GM19239 (cell line): Measurements from ENCODE around the gene KRT33A.

ENCODE experiments used
- DNase-seq: peaks from one replicate; pipeline ENCODE4 v3.0.0; 2011; ENCODE audit warnings: low spot score; ENCODE audit not compliant: insufficient read length
- FAIRE-seq: peaks from 2 replicates; lab custom pipeline; 2011; peaks lifted over from hg19 to GRCh38; lab: Jason Lieb, UNC

Gene KRT33A

GRCh38 chr17:41308918-41309359, 41.7 kb downstream of the KRT33A start, which contains the start of gene KRTAP16-1:
Gene KRTAP16-1, minus strand, starts transcription at chr17:41309309. Its CDS starts 56 bp downstream, at chr17:41309253.
- FAIRE-seq (no peak), DNase-seq (no peak)

- no peak for FAIRE-seq
Measured at GRCh38 chr17:41308251-41308917, 42.2 kb downstream of the KRT33A start.

GRCh38 chr17:41307647-41308046, 43.0 kb downstream of the KRT33A start:
- DNase-seq: no peak
- no peak for FAIRE-seq

More at GRCh38 chr17:41308251-41308917, 42.2 kb downstream of the KRT33A start:
- DNase-seq: no peak

- FAIRE-seq (no peak), DNase-seq (no peak)
Measured at GRCh38 chr17:41304091-41304490, 46.5 kb downstream of the KRT33A start.

- FAIRE-seq (no peak), DNase-seq (no peak)
Measured at GRCh38 chr17:41302981-41303380, 47.6 kb downstream of the KRT33A start.

- no peak for FAIRE-seq
- DNase-seq: no peak
Measured at GRCh38 chr17:41301916-41302901, 48.4 kb downstream of the KRT33A start, which contains the start of gene KRTAP29-1. Gene KRTAP29-1, minus strand, starts transcription at chr17:41302851. Its CDS starts 0 bp downstream, at chr17:41302851.

- no peak for FAIRE-seq
- DNase-seq: no peak
Measured at GRCh38 chr17:41301204-41301790, 49.3 kb downstream of the KRT33A start.

GRCh38 chr17:41298458-41299135, 52.0 kb downstream of the KRT33A start:
- FAIRE-seq: no peak
- DNase-seq: no peak

- DNase-seq (no peak), FAIRE-seq (no peak)
Measured at GRCh38 chr17:41296846-41297245, 53.8 kb downstream of the KRT33A start.
